Fibroblast of lung (primary cell): ENCODE data around the gene MTRF1.

ENCODE experiments used
- EZH2 ChIP-seq: IDR thresholded peaks from 2 replicates; pipeline ENCODE4 v1.5.1; 2012; ENCODE audit warnings: low read length, control low read depth, mild to moderate bottlenecking; ENCODE audit errors: missing control alignments
- TF ChIP-seq, protein P1 (sequence below), 2 donors: IDR thresholded peaks in 1 of 2; conservative IDR thresholded peaks in 1 of 2; 1 replicate in 1 of 2; 2 replicates in 1 of 2; pipeline ENCODE4 v1.5.1; 2011 to 2012; ENCODE audit warnings: low read length in 2 of 2, control low read depth in 1 of 2, inconsistent platforms in 1 of 2, low read depth in 1 of 2, mild to moderate bottlenecking in 1 of 2

DNA sequence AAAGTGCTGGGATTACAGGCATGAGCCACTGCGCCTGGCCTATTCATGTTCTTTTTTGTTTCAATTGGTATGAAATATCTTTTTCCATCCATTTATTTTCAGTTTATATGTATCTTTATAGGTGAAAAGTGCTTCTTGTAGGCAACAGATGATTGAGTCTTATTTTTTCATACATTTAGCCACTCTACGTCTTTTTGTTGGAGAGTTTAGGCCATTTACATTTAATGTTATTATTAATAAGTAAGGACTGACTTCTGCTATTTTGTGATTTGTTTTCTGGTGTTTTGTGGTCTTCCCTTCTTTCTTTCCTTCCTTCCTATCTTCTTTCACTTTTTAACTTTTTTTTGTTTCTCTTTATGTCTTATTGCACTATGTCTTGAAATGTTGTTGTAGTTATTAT lies 52.3 kb downstream of the MTRF1 start:
- no peak for TF ChIP-seq EZH2
- TF ChIP-seq, protein P1, sequence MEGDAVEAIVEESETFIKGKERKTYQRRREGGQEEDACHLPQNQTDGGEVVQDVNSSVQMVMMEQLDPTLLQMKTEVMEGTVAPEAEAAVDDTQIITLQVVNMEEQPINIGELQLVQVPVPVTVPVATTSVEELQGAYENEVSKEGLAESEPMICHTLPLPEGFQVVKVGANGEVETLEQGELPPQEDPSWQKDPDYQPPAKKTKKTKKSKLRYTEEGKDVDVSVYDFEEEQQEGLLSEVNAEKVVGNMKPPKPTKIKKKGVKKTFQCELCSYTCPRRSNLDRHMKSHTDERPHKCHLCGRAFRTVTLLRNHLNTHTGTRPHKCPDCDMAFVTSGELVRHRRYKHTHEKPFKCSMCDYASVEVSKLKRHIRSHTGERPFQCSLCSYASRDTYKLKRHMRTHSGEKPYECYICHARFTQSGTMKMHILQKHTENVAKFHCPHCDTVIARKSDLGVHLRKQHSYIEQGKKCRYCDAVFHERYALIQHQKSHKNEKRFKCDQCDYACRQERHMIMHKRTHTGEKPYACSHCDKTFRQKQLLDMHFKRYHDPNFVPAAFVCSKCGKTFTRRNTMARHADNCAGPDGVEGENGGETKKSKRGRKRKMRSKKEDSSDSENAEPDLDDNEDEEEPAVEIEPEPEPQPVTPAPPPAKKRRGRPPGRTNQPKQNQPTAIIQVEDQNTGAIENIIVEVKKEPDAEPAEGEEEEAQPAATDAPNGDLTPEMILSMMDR (conservative IDR thresholded peaks at IDR 0.05 in 1 of 2, IDR thresholded peaks at IDR 0.05 in 1 of 2; ENCODE audit: low read depth in 1 of 2, low read length in 2 of 2) = no peak
